ENCODE measurements around the gene HHIPL1.

Gene HHIPL1

GRCh38 chr14:99688210-99688581 lies 43.3 kb downstream of the HHIPL1 start:
- TF ChIP-seq CTCF (IDR thresholded peaks at IDR 0.05), result no peak
- no peak overlapping the region for H3K4me3 ChIP-seq
- DNase-seq (ENCODE audit: low spot score), result no peak
- no peak overlapping the region for H3K27ac ChIP-seq

- DNase-seq (ENCODE audit: low spot score), result no peak
- no peak for TF ChIP-seq CTCF (IDR thresholded peaks at IDR 0.05)
- Histone ChIP-seq H3K27ac (no peak overlapping the region), H3K4me3 (no peak overlapping the region)
These were observed 43.7 kb downstream of the HHIPL1 start for GRCh38 chr14:99688629-99689028.

- H3K4me3 ChIP-seq, result no peak overlapping the region
- no peak overlapping the region for H3K27ac ChIP-seq
- no peak for TF ChIP-seq CTCF (IDR thresholded peaks at IDR 0.05)
- no peak for DNase-seq (ENCODE audit: low spot score)
These were observed 44.6 kb downstream of the HHIPL1 start for GRCh38 chr14:99689266-99690236.

GRCh38 chr14:99690636-99691035 lies 45.7 kb downstream of the HHIPL1 start:
- no peak overlapping the region for H3K27ac ChIP-seq
- no peak for TF ChIP-seq CTCF (IDR thresholded peaks at IDR 0.05)
- DNase-seq (ENCODE audit: low spot score), result no peak
- H3K4me3 ChIP-seq, result no peak overlapping the region

- DNase-seq (ENCODE audit: low spot score), result no peak
- no peak overlapping the region for H3K27ac ChIP-seq
- no peak for TF ChIP-seq CTCF (IDR thresholded peaks at IDR 0.05)
- H3K4me3 ChIP-seq, result no peak overlapping the region
These were observed 46.4 kb downstream of the HHIPL1 start for GRCh38 chr14:99691111-99691885.

- DNase-seq (ENCODE audit: low spot score), result no peak
- Histone ChIP-seq H3K4me3 (no peak overlapping the region), H3K27ac (no peak overlapping the region)
- no peak for TF ChIP-seq CTCF (IDR thresholded peaks at IDR 0.05)
These were observed 49.0 kb downstream of the HHIPL1 start for GRCh38 chr14:99693918-99694317.

All from coronary artery (tissue), 2 donors.